CD14-positive monocyte (primary cell): ENCODE results near the gene TRIM27. TPM values are rescaled to one million over a fixed set of nuclear protein-coding genes. Genes with fewer than 3 reads are reported as not detected.

Source experiments
- DNase-seq, 3 donors: peaks; one replicate each; pipeline ENCODE4 v3.0.0-alpha.2; 2011 to 2022
- H2AFZ ChIP-seq: 2 replicates; pipeline ENCODE4 v1.6.0; 2012; ENCODE audit warnings: mild to moderate bottlenecking, low read depth, low read length, inconsistent platforms; ENCODE audit not compliant: insufficient read depth, poor library complexity, severe bottlenecking
- H3K27ac ChIP-seq, 2 donors: 1 replicate in 1 of 2; 2 replicates in 1 of 2; pipeline ENCODE4 v1.5.1; 2012 to 2013; ENCODE audit warnings: low read length in 2 of 2, control low read depth in 1 of 2, inconsistent platforms in 1 of 2, low read depth in 1 of 2, mild to moderate bottlenecking in 1 of 2
- H3K27me3 ChIP-seq, 2 donors: one replicate each; pipeline versions ENCODE4 v1.6.0 to v1.6.1; 2011 to 2013; ENCODE audit warnings: low read length in 2 of 2; ENCODE audit not compliant: control insufficient read depth in 2 of 2, insufficient read depth in 2 of 2
- H3K36me3 ChIP-seq, 2 donors: replicated peaks in 1 of 2; 1 replicate in 1 of 2; 2 replicates in 1 of 2; pipeline versions ENCODE4 v1.5.1 to v1.6.1; 2012 to 2013; ENCODE audit warnings: low read length in 2 of 2, control low read depth in 1 of 2, inconsistent platforms in 1 of 2, mild to moderate bottlenecking in 1 of 2; ENCODE audit not compliant: insufficient read depth in 2 of 2, control insufficient read depth in 1 of 2
- H3K4me1 ChIP-seq, 2 donors: 1 replicate in 1 of 2; 2 replicates in 1 of 2; pipeline versions ENCODE4 v1.5.1 to v1.6.1; 2012 to 2013; ENCODE audit warnings: low read length in 2 of 2, control low read depth in 1 of 2, inconsistent platforms in 1 of 2, mild to moderate bottlenecking in 1 of 2, moderate library complexity in 1 of 2; ENCODE audit not compliant: insufficient read depth in 2 of 2, control insufficient read depth in 1 of 2
- H3K4me2 ChIP-seq: replicated peaks from 2 replicates; pipeline ENCODE3; 2012; ENCODE audit warnings: low read length, moderate library complexity, mild to moderate bottlenecking; ENCODE audit not compliant: poor library complexity, severe bottlenecking; ENCODE audit errors: extremely low read depth
- H3K4me3 ChIP-seq, 3 experiments: fragments of 200-600 bp in 1 of 3; sonication (generic) in 1 of 3; replicated peaks in 1 of 3; 1 replicate in 2 of 3; 2 replicates in 1 of 3; pipeline ENCODE4 v1.5.1; 2011 to 2013; ENCODE audit warnings: low read length in 3 of 3, mild to moderate bottlenecking in 3 of 3, control low read depth in 2 of 3, low read depth in 2 of 3, inconsistent platforms in 1 of 3, moderate library complexity in 1 of 3
- H3K79me2 ChIP-seq: 2 replicates; pipeline ENCODE4 v1.6.0; 2012; ENCODE audit warnings: mild to moderate bottlenecking, control low read depth, inconsistent platforms, low read length, moderate library complexity; ENCODE audit not compliant: insufficient read depth
- H3K9ac ChIP-seq: 2 replicates; pipeline ENCODE4 v1.6.0; 2017; ENCODE audit warnings: low read length, mild to moderate bottlenecking; ENCODE audit not compliant: insufficient read depth, poor library complexity, severe bottlenecking
- H3K9me3 ChIP-seq, 2 donors: replicated peaks in 1 of 2; 1 replicate in 1 of 2; 2 replicates in 1 of 2; pipeline versions ENCODE4 v1.5.1 to v1.6.1; 2012 to 2013; ENCODE audit warnings: low read length in 2 of 2, control low read depth in 1 of 2; ENCODE audit not compliant: control insufficient read depth in 1 of 2, insufficient read depth in 1 of 2
- H4K20me1 ChIP-seq: 2 replicates; pipeline ENCODE4 v1.6.0; 2012; ENCODE audit warnings: mild to moderate bottlenecking, low read length, control low read depth, moderate library complexity; ENCODE audit not compliant: insufficient read depth
- H3K27ac Mint-ChIP-seq, 7 donors: one replicate each; pipeline ENCODE4 v1.8.0; 2020; ENCODE audit warnings: mild to moderate bottlenecking in 7 of 7, mixed read lengths in 7 of 7, moderate library complexity in 6 of 7, inconsistent platforms in 2 of 7
- H3K27me3 Mint-ChIP-seq, 3 donors: one replicate each; pipeline ENCODE4 v1.8.0; 2021 to 2022; ENCODE audit warnings: low read depth in 3 of 3, mild to moderate bottlenecking in 3 of 3, mixed read lengths in 3 of 3, moderate library complexity in 3 of 3, inconsistent platforms in 1 of 3
- H3K36me3 Mint-ChIP-seq, 2 donors: one replicate each; pipeline ENCODE4 v1.8.0; 2020; ENCODE audit warnings: mixed read lengths in 2 of 2, inconsistent platforms in 1 of 2, mild to moderate bottlenecking in 1 of 2
- H3K4me1 Mint-ChIP-seq: one replicate; pipeline ENCODE4 v1.8.0; 2020; ENCODE audit warnings: mild to moderate bottlenecking, mixed read lengths
- H3K4me3 Mint-ChIP-seq, 2 donors: one replicate each; pipeline ENCODE4 v1.8.0; 2020; ENCODE audit warnings: mild to moderate bottlenecking in 2 of 2, mixed read lengths in 2 of 2, moderate library complexity in 1 of 2
- H3K9me3 Mint-ChIP-seq, 7 donors: one replicate each; pipeline ENCODE4 v1.8.0; 2020 to 2022; ENCODE audit warnings: mixed read lengths in 7 of 7, mild to moderate bottlenecking in 6 of 7, moderate library complexity in 6 of 7, inconsistent platforms in 2 of 7
- CTCF ChIP-seq: fragments of 200-600 bp; IDR thresholded peaks from one replicate; pipeline ENCODE4 v1.8.0; 2022; ENCODE audit warnings: antibody characterized with exemption, mild to moderate bottlenecking
- WGBS: methylation state at CpG from one replicate; pipeline ENCODE4 v1.1.5; 2013; ENCODE audit warnings: missing lambda C conversion rate; ENCODE audit not compliant: insufficient coverage; 5-methylcytosine and 5-hydroxymethylcytosine counted together
- intact Hi-C, 2 donors: fragments of 100-400 bp; cut with micrococcal nuclease; formaldehyde crosslinking; loops; one replicate each; pipeline versions ENCODE4 v1.15.0 to v1.15.1; 2023
- polyA plus RNA-seq, 3 donors: library from polyadenylated mRNA; depleted of rRNA in 1 of 3; unstranded in 2 of 3; stranded (reverse) in 1 of 3; fragments of 300-500 nt in 2 of 3; fragments of >200 nt in 1 of 3; fragmentation: Illumina TruSeq in 2 of 3; gene quantifications; 1 replicate in 2 of 3; 2 replicates in 1 of 3; pipeline ENCODE4 v1.2.3, GENCODE V29; 2012 to 2021

The TRIM27 gene
- polyA plus RNA-seq, 3 donors: 39.2 to 44.0 (median 42.2) TPM

DNA sequence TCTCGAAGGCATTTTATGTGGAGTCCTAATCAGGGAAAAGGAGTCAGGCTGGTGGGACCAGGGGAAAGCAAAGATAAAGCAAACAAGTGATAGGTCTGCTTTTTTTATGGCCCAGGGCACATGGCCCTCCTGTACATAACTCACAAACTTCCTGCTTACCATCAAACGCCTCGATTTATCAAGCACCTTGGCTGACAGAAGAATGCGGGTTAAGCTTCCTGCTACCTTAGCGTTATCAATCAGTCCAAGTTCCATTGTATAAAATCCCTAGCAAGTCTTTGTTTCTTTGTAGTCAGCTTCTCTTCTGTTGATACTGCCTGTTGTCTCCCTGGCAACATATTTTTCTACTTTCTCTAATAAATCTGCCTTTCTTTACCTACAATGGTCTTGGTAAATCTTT is 4.1 kb upstream of the TRIM27 start:
- Histone ChIP-seq H2AFZ (no peak overlapping the region), H3K9me3 (no peaks in the 10 kb centered on the region), H3K36me3 (no peaks in the 10 kb centered on the region), H4K20me1 (no peaks in the 10 kb centered on the region), H3K4me1 (peaks cover 6 to 11% of the 10 kb centered on the region in 2 donors), H3K4me3 (no peak overlapping the region), H3K27me3 (no peaks in the 10 kb centered on the region), H3K79me2 (peaks cover 9% of the 10 kb centered on the region), H3K4me2 (no peak overlapping the region), H3K9ac (no peak overlapping the region), H3K27ac (no peak overlapping the region)
- no peak for TF ChIP-seq CTCF
- Mint-ChIP-seq H3K27me3 (peaks cover 0 to 5% (median 2%) of the 10 kb centered on the region in 3 donors), H3K27ac (peak overlapping the region in 2 of 7 donors; percentile 16 to 19), H3K4me1 (peaks cover 11% of the 10 kb centered on the region), H3K4me3 (no peak overlapping the region), H3K9me3 (no peaks in the 10 kb centered on the region), H3K36me3 (no peaks in the 10 kb centered on the region)
- WGBS: 67% methylated on average over 2 of the region's 5 CpGs
- no peak for DNase-seq
- intact Hi-C loops: no loop called here

DNA sequence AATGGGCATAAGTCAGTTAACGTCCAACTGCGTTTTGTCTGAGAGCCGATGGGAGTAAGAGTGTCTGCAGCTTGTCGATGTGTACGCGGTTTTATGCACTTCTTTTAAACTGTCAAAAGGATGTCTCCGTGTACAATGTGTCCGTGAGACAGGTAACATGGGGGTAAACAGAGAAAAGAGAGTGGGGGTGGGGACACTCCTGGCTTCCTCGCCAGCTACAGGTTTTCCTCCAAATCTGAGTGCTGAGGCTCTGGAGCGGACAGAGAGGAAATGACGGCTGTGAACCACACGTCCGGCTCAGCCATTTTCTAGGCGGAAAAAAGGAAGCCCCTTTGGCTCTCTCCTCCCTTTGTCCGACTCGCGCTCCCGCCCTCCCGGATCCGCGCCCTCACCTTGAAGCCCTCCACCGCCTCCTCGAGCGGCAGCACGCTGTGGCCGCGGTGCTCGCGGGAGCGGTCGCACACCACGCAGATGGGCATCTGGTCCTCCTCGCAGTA is 916 bp downstream of the TRIM27 start:
- H3K36me3 Mint-ChIP-seq: peaks cover 38 to 39% of the 10 kb centered on the region in 2 donors
- Histone ChIP-seq H3K4me1 (peaks cover 53 to 59% of the 10 kb centered on the region in 2 donors), H4K20me1 (peaks cover 13% of the 10 kb centered on the region), H3K27ac (peak overlapping the region; percentile 89 to 92), H3K36me3 (peaks cover 26 to 34% of the 10 kb centered on the region in 2 donors), H3K9me3 (no peaks in the 10 kb centered on the region), H3K79me2 (peaks cover 48% of the 10 kb centered on the region), H3K4me3 (peak overlapping the region; percentile 87 to 92 (median 88)), H3K4me2 (peak overlapping the region; percentile 75), H3K27me3 (no peaks in the 10 kb centered on the region), H3K9ac (peak overlapping the region; percentile 90), H2AFZ (peak overlapping the region; percentile 88)
- WGBS: under 1% methylated on average over 33 of the region's 33 CpGs
- H3K27ac Mint-ChIP-seq: peak overlapping the region; percentile 94 to 98 (median 95)
- H3K4me3 Mint-ChIP-seq: peak overlapping the region; percentile 93 to 98
- no peak for TF ChIP-seq CTCF
- peaks cover 0 to 4% (median 0%) of the 10 kb centered on the region in 3 donors for H3K27me3 Mint-ChIP-seq
- peak; percentile 46 to 75 (median 65) for DNase-seq
- no peaks in the 10 kb centered on the region for H3K9me3 Mint-ChIP-seq
- peaks cover 47% of the 10 kb centered on the region for H3K4me1 Mint-ChIP-seq
- intact Hi-C loops: no loop called here
